Colonic mucosa (tissue), 4 donors: Measurements from ENCODE around the gene NTSR1. TPM values are rescaled to one million over a fixed set of nuclear protein-coding genes. Genes with fewer than 3 reads are reported as not detected.

Experiments
- DNase-seq: peaks from one replicate; pipeline ENCODE4 v3.0.0-alpha.2; 2020
- H3K27ac ChIP-seq: fragments of 200-600 bp; one replicate; pipeline ENCODE4 v1.8.0; 2021
- H3K27me3 ChIP-seq: fragments of 200-600 bp; one replicate; pipeline ENCODE4 v1.8.0; 2021
- H3K36me3 ChIP-seq: fragments of 200-600 bp; one replicate; pipeline ENCODE4 v1.8.0; 2021
- H3K4me1 ChIP-seq: fragments of 200-600 bp; one replicate; pipeline ENCODE4 v1.8.0; 2021; ENCODE audit warnings: mild to moderate bottlenecking
- H3K4me3 ChIP-seq: fragments of 200-600 bp; one replicate; pipeline ENCODE4 v1.8.0; 2021
- H3K9ac ChIP-seq, 2 donors: one replicate each; pipeline ENCODE4 v1.7.0; 2013; ENCODE audit warnings: control low read depth in 2 of 2, low read depth in 2 of 2, low read length in 2 of 2
- H3K9me3 ChIP-seq: fragments of 200-600 bp; one replicate; pipeline ENCODE4 v1.8.0; 2021
- CTCF ChIP-seq: fragments of 200-600 bp; IDR thresholded peaks from one replicate; pipeline ENCODE4 v1.8.0; 2022; ENCODE audit warnings: antibody characterized with exemption, mild to moderate bottlenecking
- intact Hi-C: fragments of 100-400 bp; cut with DNase I; formaldehyde crosslinking; loops from one replicate; pipeline ENCODE4 v1.14.1; 2022
- total RNA-seq, 2 donors: library from RNA; stranded (reverse); fragmentation: NEBNext Ultra II Directional in 1 of 2; extraction: Animal tissue kit (Norgen Biotek cat#: 25700) in 1 of 2; gene quantifications; one replicate each; pipeline ENCODE4 v1.2.1, GENCODE V29; 2021
- donor health status: healthy.
- donor health status: DM: no; HTN: no; CAD: no.
- donor health status: DM: no; HTN: no; CAD: no.

The NTSR1 gene
- total RNA-seq, 2 donors from 2014 or later: 0.05 to 2.9 TPM

- intact Hi-C loops: no loop called here
- Histone ChIP-seq H3K9me3 (no peaks in the 10 kb centered on the region), H3K36me3 (no peaks in the 10 kb centered on the region), H3K27me3 (no peaks in the 10 kb centered on the region), H3K4me3 (no peak overlapping the region), H3K9ac (no peak overlapping the region), H3K4me1 (no peaks in the 10 kb centered on the region), H3K27ac (no peak overlapping the region)
- no peak for DNase-seq
- TF ChIP-seq CTCF: no peak
Measured at GRCh38 chr20:62745279-62745951, 36.8 kb downstream of the NTSR1 start.

- Histone ChIP-seq H3K4me1 (no peaks in the 10 kb centered on the region), H3K9ac (no peak overlapping the region), H3K4me3 (no peak overlapping the region), H3K27ac (no peak overlapping the region), H3K36me3 (no peaks in the 10 kb centered on the region), H3K9me3 (no peaks in the 10 kb centered on the region), H3K27me3 (no peaks in the 10 kb centered on the region)
- intact Hi-C loops: no loop called here
- no peak for DNase-seq
- no peak for TF ChIP-seq CTCF
Measured at GRCh38 chr20:62745952-62746288, 37.3 kb downstream of the NTSR1 start.

- DNase-seq: no peak
- Histone ChIP-seq H3K9ac (no peak overlapping the region), H3K27ac (no peak overlapping the region), H3K4me1 (no peaks in the 10 kb centered on the region), H3K27me3 (no peaks in the 10 kb centered on the region), H3K9me3 (no peaks in the 10 kb centered on the region), H3K4me3 (no peak overlapping the region), H3K36me3 (no peaks in the 10 kb centered on the region)
- intact Hi-C loops: no loop called here
- TF ChIP-seq CTCF: no peak
Measured at GRCh38 chr20:62748311-62748710, 39.7 kb downstream of the NTSR1 start.

- Histone ChIP-seq H3K4me1 (no peaks in the 10 kb centered on the region), H3K27ac (no peak overlapping the region)
Measured at GRCh38 chr20:62749851-62750445, 41.3 kb downstream of the NTSR1 start.

GRCh38 chr20:62751551-62752150 lies 43.0 kb downstream of the NTSR1 start:
- no peaks in the 10 kb centered on the region for H3K36me3 ChIP-seq
- no peak for TF ChIP-seq CTCF
- no peak for DNase-seq
- H3K27me3 ChIP-seq: no peaks in the 10 kb centered on the region
- H3K4me1 ChIP-seq: no peaks in the 10 kb centered on the region
- H3K9ac ChIP-seq: no peak overlapping the region
- intact Hi-C loops: no loop called here
- no peak overlapping the region for H3K4me3 ChIP-seq
- no peaks in the 10 kb centered on the region for H3K9me3 ChIP-seq
- no peak overlapping the region for H3K27ac ChIP-seq

More at GRCh38 chr20:62749851-62750445, 41.3 kb downstream of the NTSR1 start:
- H3K9me3 ChIP-seq: no peaks in the 10 kb centered on the region
- no peak for TF ChIP-seq CTCF
- intact Hi-C loops: no loop called here
- no peak overlapping the region for H3K4me3 ChIP-seq
- no peak for DNase-seq
- no peaks in the 10 kb centered on the region for H3K27me3 ChIP-seq
- H3K9ac ChIP-seq: no peak overlapping the region
- H3K36me3 ChIP-seq: no peaks in the 10 kb centered on the region
